GM19099 (cell line): ENCODE data around the gene CTTNBP2NL.

ENCODE experiments used
- POLR2A ChIP-seq: IDR thresholded peaks from 3 replicates; pipeline ENCODE4 v1.6.1; 2011; ENCODE audit warnings: low read depth; ENCODE audit not compliant: insufficient read length; ENCODE audit errors: extremely low read depth

Gene CTTNBP2NL

DNA sequence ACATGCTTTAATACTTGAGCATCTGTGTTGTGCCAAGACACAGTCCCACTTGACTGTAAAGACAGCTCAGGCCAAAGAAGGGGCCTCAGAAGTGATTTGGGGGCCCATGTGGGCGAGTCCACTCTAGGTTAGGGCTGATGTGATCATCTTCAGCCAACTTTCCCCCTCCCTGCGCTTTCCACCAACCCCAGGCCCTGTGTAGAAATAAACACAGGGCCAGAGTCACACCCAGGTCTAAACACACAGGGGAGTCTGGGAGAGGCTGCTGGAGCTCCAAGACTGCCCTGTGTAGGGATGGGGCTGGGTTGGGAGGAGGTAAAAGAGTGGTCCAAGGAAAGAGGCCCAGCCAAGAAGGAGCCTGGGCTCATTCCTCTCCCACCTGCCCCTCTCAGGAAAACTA is 110.3 kb downstream of the CTTNBP2NL start:
- no peak for TF ChIP-seq POLR2A

DNA sequence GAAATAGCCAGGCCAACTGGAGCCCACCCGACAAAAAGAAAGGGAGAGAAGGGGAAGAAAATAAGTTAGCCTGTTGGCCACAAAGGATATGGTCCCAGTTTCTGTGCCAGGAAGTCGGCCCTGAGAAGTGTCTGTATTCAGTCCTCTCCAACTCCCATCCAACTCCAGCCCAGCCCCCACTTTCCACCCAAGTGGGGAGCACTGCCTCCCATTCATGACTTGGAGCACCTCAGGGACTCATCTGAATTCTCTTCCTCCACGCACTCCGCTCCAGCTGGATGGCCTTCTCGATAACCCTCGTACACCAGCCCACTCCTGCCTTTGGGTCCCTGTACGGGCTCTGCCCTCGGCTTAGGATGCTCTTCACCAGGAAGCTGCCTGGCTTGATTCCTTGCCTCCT is 110.7 kb downstream of the CTTNBP2NL start:
- TF ChIP-seq POLR2A = no peak

DNA sequence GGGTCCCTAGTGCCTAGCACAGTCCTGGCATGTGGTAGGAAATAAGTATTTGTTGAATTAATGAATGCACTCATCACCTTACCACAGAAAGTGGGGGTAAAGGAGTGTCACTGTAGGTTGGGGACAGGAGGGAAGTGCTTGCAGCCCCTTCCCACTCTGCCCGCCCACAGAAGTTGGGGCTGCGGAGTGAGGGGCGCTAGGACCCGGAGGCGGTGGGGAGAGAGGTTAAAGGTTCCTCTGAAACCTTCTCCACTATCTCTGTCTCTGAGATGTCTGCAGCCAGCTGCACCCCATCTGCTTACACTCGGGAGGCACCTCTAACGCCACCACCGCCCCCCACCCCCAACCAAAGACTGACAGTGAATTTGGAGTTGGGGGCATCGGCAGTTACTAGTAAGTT is 111.3 kb downstream of the CTTNBP2NL start:
- TF ChIP-seq POLR2A = no peak

GRCh38 chr1:112507921-112508277 is 111.9 kb downstream of the CTTNBP2NL start:
- TF ChIP-seq POLR2A = no peak

DNA sequence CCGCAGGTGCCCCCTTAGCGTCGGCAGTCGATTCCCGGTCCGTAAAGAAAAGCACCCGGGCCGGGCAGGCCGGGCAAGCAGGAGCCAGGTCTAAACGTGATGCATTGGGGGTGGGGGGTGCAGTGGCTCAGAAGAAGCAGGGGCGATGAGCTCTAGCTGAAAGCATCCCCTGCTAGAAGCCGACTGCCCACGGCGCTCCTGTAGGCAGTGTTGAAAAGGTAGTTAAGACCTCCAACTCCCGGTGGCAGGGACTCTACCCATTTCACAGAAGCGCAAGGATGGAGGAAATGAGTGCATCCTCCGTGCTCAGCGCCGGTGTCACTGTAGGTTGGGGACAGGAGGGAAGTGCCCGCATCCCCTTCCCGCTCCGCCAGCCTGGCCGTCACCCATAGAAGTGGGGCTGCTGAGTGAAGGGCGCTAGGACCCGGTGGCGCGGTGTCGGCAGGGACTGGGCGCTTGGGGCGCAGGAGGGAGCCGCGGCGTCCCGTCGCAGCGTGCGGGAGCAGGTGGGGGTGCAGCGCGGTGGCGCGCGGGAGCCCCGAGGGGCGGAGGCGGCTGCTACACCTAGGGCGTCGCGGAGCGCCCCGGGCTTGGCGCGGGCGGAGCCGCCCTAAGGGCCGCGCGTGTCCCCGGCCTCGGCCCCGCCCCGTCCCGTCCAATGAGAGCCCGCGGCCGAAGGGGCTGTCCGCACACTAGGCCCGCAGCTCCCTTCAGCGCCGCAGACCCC is 112.4 kb downstream of the CTTNBP2NL start, which contains the start of gene WNT2B:
Gene WNT2B, plus strand, starts transcription at position 688 of the 727 bp plus-strand sequence. CDS start 298 bp downstream, outside the sequence.
- no peak for TF ChIP-seq POLR2A

DNA sequence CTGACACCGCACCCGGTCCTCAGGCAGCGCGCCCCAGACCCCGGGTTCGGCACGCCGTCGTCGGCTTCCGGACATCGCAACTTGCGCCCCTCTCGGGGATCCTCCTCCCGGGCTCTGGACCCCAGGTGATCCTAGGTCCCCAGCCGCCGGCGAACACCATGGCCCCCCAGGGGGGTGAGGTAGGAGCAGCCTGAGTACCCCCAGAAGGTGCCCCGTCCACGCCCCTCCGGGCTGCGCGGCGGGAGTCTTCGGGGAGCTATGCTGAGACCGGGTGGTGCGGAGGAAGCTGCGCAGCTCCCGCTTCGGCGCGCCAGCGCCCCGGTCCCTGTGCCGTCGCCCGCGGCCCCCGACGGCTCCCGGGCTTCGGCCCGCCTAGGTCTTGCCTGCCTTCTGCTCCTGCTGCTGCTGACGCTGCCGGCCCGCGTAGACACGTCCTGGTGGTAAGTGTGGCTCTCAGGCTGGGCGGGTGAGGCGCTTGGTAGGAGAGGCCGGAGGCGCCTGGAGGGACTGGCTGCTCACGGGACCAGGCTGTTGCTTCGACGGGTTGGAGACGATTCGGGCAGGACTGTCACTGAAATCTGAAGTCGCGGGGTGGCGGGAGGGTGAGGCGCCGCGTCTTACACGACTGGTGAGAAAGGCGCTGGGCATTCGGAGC is 113.1 kb downstream of the CTTNBP2NL start:
- no peak for TF ChIP-seq POLR2A

DNA sequence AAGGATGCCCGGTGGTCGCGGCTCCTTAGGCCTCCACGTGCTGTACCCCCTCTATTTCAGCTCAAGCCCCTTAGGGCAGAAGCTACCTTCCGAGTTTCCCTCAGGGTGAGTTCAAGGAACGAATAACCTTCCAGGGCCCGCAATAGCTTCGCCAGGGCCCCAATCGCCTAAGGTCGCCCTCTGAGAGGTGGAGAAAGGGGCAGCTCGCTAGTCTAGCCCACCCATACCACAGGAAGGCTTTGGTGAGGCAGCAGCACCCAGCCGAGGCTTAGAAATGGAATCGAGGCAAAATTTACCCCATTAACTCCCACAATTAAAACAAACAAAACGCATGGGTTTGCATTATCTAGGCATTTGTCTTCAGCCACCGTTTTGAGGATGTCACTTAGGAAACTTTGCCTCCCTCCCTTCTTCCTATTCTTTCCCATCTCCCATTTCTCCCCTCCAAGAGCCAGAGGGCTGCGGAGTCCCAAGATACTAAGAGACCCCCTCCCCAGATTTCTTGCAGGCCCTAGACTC is 113.7 kb downstream of the CTTNBP2NL start:
- TF ChIP-seq POLR2A = no peak

DNA sequence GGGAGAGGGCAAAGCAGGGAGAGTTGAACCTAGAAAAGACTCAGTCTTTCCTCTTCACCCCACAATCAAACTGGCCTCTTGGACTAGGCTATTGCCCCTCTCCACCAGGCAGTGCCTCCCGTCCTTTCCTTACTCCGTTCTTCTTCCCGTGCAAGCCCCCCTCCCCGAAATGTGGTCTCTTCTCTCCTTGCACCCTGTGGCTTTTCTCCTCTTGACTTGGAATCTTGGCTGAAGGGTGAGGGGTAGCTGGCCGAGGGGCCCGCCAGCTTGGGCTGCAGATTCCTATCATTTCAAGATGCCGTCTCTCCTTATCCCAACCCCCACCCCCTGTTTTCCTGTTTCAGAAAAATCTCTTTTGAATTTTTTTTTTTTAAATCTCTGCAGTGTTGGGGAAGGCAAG is 114.3 kb downstream of the CTTNBP2NL start:
- TF ChIP-seq POLR2A = no peak
